PC-9 (cell line): ENCODE data around the gene SLMAP. TPM values are rescaled to one million over a fixed set of nuclear protein-coding genes. Genes with fewer than 3 reads are reported as not detected.

Experiments used
- BruUV-seq: library from RNA; stranded (reverse); fragments of 400-500 nt; replicated peaks from 2 replicates; lab custom pipeline; 2021; lab: Mats Ljungman, UMichigan
- CTCF ChIA-PET: fragments of 300-600 bp; sonication (Branson Sonifier 250); formaldehyde crosslinking; loops from one replicate; lab custom pipeline; 2022; ENCODE audit warnings: antibody characterized with exemption; lab: Charles Lee
- POLR2A ChIA-PET: fragments of 300-600 bp; sonication (Branson Sonifier 250); formaldehyde crosslinking; loops from one replicate; lab custom pipeline; 2022; ENCODE audit warnings: antibody characterized with exemption; ENCODE audit not compliant: unreplicated experiment; lab: Charles Lee
- DNase-seq, 2 experiments: peaks; one replicate each; pipeline versions ENCODE4 v3.0.0 to v3.0.0-alpha.2; 2015 to 2022; ENCODE audit warnings: mixed read lengths in 1 of 2
- H2AFZ ChIP-seq: fragments of 200-600 bp; sonication (generic); 2 replicates; pipeline ENCODE4 v1.8.1; 2017; ENCODE audit warnings: antibody characterized with exemption
- H3F3A ChIP-seq: fragments of 200-600 bp; sonication (generic); 2 replicates; pipeline ENCODE4 v1.8.1; 2017; ENCODE audit warnings: antibody characterized with exemption, mild to moderate bottlenecking, low read depth; ENCODE audit not compliant: insufficient read depth
- H3K27ac ChIP-seq: fragments of 200-600 bp; sonication (generic); 2 replicates; pipeline ENCODE4 v1.6.1; 2016; ENCODE audit warnings: mixed run types
- H3K27me3 ChIP-seq: fragments of 200-600 bp; sonication (generic); 2 replicates; pipeline ENCODE4 v1.6.1; 2016; ENCODE audit warnings: low read depth, mixed run types; ENCODE audit not compliant: insufficient read depth
- H3K36me3 ChIP-seq: fragments of 200-600 bp; sonication (generic); 2 replicates; pipeline ENCODE4 v1.6.1; 2016; ENCODE audit warnings: low read depth, mixed run types
- H3K4me1 ChIP-seq: fragments of 200-600 bp; sonication (generic); replicated peaks from 2 replicates; pipeline ENCODE4 v1.6.1; 2016; ENCODE audit warnings: mixed run types; ENCODE audit not compliant: insufficient read depth
- H3K4me2 ChIP-seq: fragments of 200-600 bp; sonication (generic); 2 replicates; pipeline ENCODE4 v1.6.1; 2017; ENCODE audit warnings: mixed run types
- H3K4me3 ChIP-seq: fragments of 200-600 bp; sonication (generic); 2 replicates; pipeline ENCODE4 v1.6.1; 2016; ENCODE audit warnings: mixed run types
- H3K79me2 ChIP-seq: fragments of 200-600 bp; sonication (generic); 2 replicates; pipeline ENCODE4 v1.6.1; 2017; ENCODE audit warnings: low read depth, mixed run types
- H3K9me2 ChIP-seq: fragments of 200-600 bp; sonication (generic); 2 replicates; pipeline ENCODE4 v1.8.1; 2017; ENCODE audit warnings: mild to moderate bottlenecking; ENCODE audit not compliant: insufficient read depth
- H3K9me3 ChIP-seq: fragments of 200-600 bp; sonication (generic); 2 replicates; pipeline ENCODE4 v1.8.1; 2016; ENCODE audit warnings: low read depth; ENCODE audit not compliant: insufficient read depth
- H4K20me1 ChIP-seq: fragments of 200-600 bp; sonication (generic); 2 replicates; pipeline ENCODE4 v1.8.1; 2017; ENCODE audit not compliant: insufficient read depth
- EZH2 ChIP-seq: fragments of 200-600 bp; sonication (generic); IDR thresholded peaks from 2 replicates; pipeline ENCODE4 v1.8.0; 2017; ENCODE audit warnings: antibody characterized with exemption, low read depth
- intact Hi-C: fragments of 100-400 bp; cut with micrococcal nuclease; formaldehyde crosslinking; loops from one replicate; pipeline ENCODE4 v1.10.0; 2022; ENCODE audit not compliant: unreplicated experiment
- total RNA-seq: library from RNA; stranded (reverse); gene quantifications from 2 replicates; pipeline ENCODE4 v1.2.3, GENCODE V29; 2021
- TF ChIP-seq, protein P1 (sequence below): fragments of 200-600 bp; sonication (generic); conservative IDR thresholded peaks from 2 replicates; pipeline ENCODE4 v1.6.1; 2017; ENCODE audit warnings: mixed run types, antibody characterized with exemption, mild to moderate bottlenecking, moderate library complexity

SLMAP gene
- total RNA-seq, 1 experiment from 2014 or later, result 119 TPM

DNA sequence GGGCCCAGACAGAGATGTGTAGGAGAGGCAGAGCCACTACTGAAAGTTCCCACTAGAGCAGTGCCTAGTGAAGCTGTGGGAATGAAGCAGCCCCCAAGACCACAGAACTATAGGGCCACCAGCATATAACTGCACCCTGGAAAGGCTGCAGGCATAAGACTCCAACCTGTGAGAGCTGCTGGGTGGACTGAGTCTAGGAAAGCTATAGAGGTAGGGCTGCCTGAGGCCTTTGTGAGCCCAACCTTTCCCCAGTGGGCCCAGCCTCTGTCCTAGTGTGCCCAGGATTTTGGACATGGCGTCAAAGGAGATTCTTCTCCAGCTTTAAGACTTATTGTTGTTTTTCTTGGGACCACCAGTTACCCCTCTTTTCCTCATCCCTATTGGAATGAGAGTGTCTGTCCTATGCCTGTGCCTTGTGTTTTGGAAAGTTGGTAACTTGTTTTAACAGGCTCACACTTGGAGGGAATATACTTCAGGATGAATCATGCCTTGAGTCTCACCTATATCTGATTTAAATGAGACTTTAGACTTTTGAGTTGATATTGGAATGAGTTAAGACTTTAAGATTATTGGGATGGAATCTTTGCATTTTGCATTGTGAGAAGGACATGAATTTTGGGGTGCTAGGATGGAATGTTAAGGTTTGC lies 28.1 kb downstream of the SLMAP start:
- H3K9me2 ChIP-seq, result no peaks in the 10 kb centered on the region
- ChIA-PET CTCF (no interaction called here), POLR2A (no interaction called here)
- H4K20me1 ChIP-seq, result no peaks in the 10 kb centered on the region; the same call in 1 of the 2 replicates
- peaks cover 18% of the 10 kb centered on the region; the same call in 1 of the 2 replicates for H3K4me1 ChIP-seq
- TF ChIP-seq, protein P1, sequence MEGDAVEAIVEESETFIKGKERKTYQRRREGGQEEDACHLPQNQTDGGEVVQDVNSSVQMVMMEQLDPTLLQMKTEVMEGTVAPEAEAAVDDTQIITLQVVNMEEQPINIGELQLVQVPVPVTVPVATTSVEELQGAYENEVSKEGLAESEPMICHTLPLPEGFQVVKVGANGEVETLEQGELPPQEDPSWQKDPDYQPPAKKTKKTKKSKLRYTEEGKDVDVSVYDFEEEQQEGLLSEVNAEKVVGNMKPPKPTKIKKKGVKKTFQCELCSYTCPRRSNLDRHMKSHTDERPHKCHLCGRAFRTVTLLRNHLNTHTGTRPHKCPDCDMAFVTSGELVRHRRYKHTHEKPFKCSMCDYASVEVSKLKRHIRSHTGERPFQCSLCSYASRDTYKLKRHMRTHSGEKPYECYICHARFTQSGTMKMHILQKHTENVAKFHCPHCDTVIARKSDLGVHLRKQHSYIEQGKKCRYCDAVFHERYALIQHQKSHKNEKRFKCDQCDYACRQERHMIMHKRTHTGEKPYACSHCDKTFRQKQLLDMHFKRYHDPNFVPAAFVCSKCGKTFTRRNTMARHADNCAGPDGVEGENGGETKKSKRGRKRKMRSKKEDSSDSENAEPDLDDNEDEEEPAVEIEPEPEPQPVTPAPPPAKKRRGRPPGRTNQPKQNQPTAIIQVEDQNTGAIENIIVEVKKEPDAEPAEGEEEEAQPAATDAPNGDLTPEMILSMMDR, result no peak
- TF ChIP-seq EZH2, result no peak
- no peaks in the 10 kb centered on the region for H3K9me3 ChIP-seq
- no peak for DNase-seq
- intact Hi-C loops, result no loop called here
- no peak overlapping the region for H3K27ac ChIP-seq
- H3K4me2 ChIP-seq, result no peak overlapping the region
- H2AFZ ChIP-seq, result no peak overlapping the region
- H3K36me3 ChIP-seq, result no peaks in the 10 kb centered on the region
- H3K79me2 ChIP-seq, result peaks cover 89% of the 10 kb centered on the region
- no TSS peak for BruUV-seq
- peaks cover 9% of the 10 kb centered on the region; the same call in 1 of the 2 replicates for H3F3A ChIP-seq
- no peak overlapping the region for H3K4me3 ChIP-seq
- no peaks in the 10 kb centered on the region for H3K27me3 ChIP-seq

DNA sequence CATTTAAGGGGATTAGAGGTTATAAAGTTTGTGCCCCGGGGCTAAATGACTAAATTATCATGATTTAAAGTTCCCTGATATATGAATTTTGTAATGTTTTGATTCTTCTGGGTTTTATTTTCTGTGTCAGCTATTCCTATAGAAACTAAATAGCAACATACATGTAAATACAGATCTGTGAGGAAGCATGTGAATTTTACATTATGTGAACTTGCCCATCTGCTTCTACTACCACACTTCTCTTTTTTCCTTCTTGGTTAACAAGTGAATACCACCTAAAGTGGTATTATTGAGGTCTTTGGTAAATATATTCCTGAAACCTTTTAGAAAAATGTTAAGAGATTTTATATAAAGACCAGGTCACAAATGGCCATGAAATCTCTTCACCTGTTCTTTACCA lies 29.3 kb downstream of the SLMAP start:
- H3K36me3 ChIP-seq, result no peaks in the 10 kb centered on the region
- POLR2A ChIA-PET, result interaction anchor here (0.5 to 0.7 kb wide), 2 partner anchors 26 to 255 kb away, joined by 4 to 17 read pairs; no protein-coding TSS in a partner anchor
- peaks cover 18% of the 10 kb centered on the region; the same call in 1 of the 2 replicates for H3K4me1 ChIP-seq
- TF ChIP-seq, protein P1, result no peak
- TF ChIP-seq EZH2, result no peak
- CTCF ChIA-PET, result no interaction called here
- H4K20me1 ChIP-seq, result no peaks in the 10 kb centered on the region; the same call in 1 of the 2 replicates
- H3K27me3 ChIP-seq, result no peaks in the 10 kb centered on the region
- peaks cover 9% of the 10 kb centered on the region; the same call in 1 of the 2 replicates for H3F3A ChIP-seq
- peak overlapping the region; percentile 16; the same call in 1 of the 2 replicates for H3K27ac ChIP-seq
- intact Hi-C loops, result no loop called here
- H3K4me3 ChIP-seq, result no peak overlapping the region
- no peaks in the 10 kb centered on the region for H3K9me3 ChIP-seq
- no TSS peak for BruUV-seq
- H3K79me2 ChIP-seq, result peaks cover 88% of the 10 kb centered on the region
- H3K4me2 ChIP-seq, result no peak overlapping the region
- H3K9me2 ChIP-seq, result no peaks in the 10 kb centered on the region
- no peak overlapping the region for H2AFZ ChIP-seq
- DNase-seq, result no peak

DNA sequence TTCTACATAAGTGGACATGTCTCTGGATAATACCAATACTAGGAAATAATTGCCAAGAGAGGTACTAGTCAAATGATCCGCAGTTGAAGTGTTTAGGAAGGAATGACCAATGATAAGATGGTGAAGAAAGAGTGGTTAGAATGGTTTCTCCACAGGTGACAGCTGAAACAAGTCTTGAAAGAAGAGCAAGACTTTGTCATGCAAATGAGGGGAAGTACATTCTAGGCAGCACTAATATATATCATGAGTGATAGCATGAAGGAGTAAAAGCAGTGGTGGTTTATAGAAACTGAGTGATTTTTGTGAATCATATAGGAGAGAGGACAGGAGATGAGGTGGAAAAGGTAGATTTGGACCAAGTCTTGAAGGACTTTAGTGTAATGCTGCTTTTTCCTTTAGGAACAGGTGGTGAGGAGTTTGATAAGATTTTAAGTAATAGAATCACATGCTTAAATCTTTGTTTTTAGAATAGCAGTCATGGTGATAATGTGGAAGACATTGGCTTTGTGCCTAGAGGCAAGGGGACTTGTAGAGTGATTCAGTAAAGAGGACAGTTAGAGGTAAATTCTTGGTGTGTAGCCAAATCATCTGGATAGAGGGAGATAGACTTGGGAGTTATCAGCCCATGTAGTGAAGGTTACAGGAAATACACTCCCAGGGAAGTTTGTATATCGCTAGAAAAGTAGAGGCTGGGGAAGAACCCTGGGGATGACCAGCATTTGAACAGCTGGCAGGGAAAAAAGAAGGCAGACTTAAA lies 31.9 kb downstream of the SLMAP start:
- no TSS peak for BruUV-seq
- H2AFZ ChIP-seq, result no peak overlapping the region
- no peaks in the 10 kb centered on the region; the same call in 1 of the 2 replicates for H4K20me1 ChIP-seq
- no peaks in the 10 kb centered on the region for H3K9me3 ChIP-seq
- ChIA-PET POLR2A (no interaction called here), CTCF (no interaction called here)
- H3K27me3 ChIP-seq, result no peaks in the 10 kb centered on the region
- H3K4me3 ChIP-seq, result no peak overlapping the region
- H3K36me3 ChIP-seq, result no peaks in the 10 kb centered on the region
- TF ChIP-seq, protein P1, result no peak
- no peak for TF ChIP-seq EZH2
- H3K79me2 ChIP-seq, result peaks cover 85% of the 10 kb centered on the region
- peaks cover 29% of the 10 kb centered on the region for H3K4me1 ChIP-seq
- DNase-seq, result no peak
- H3K27ac ChIP-seq, result no peak overlapping the region
- intact Hi-C loops, result no loop called here
- H3K4me2 ChIP-seq, result no peak overlapping the region
- H3K9me2 ChIP-seq, result no peaks in the 10 kb centered on the region
- peaks cover 13% of the 10 kb centered on the region; the same call in 1 of the 2 replicates for H3F3A ChIP-seq
